Fibroblast of peridontal ligament (primary cell): ENCODE results near the gene POLR2M.

Experiments used
- DNase-seq: peaks from one replicate; pipeline ENCODE4 v3.0.0-alpha.2; 2010; ENCODE audit errors: extremely low read depth

The POLR2M gene

GRCh38 chr15:57692709-57693108, 13.8 kb upstream of the POLR2M start:
- DNase-seq = peak; percentile 50

GRCh38 chr15:57694279-57694678, 12.2 kb upstream of the POLR2M start:
- peak; percentile 77 for DNase-seq

GRCh38 chr15:57696146-57696545, 10.4 kb upstream of the POLR2M start:
- no peak for DNase-seq

GRCh38 chr15:57697588-57697987, 8.9 kb upstream of the POLR2M start:
- DNase-seq = peak; percentile 57

GRCh38 chr15:57698243-57698642, 8.3 kb upstream of the POLR2M start:
- DNase-seq = no peak

GRCh38 chr15:57698991-57699390, 7.5 kb upstream of the POLR2M start:
- DNase-seq = no peak

- no peak for DNase-seq
Measured at GRCh38 chr15:57703387-57703786, 3.1 kb upstream of the POLR2M start.

GRCh38 chr15:57704441-57704840, 2.1 kb upstream of the POLR2M start:
- DNase-seq = no peak

- DNase-seq = no peak
Measured at GRCh38 chr15:57705746-57706404, 639 bp upstream of the POLR2M start.

GRCh38 chr15:57708047-57708446, 1.5 kb downstream of the POLR2M start:
- DNase-seq = peak; percentile 63

GRCh38 chr15:57718309-57718708, 11.8 kb downstream of the POLR2M start:
- DNase-seq = no peak

GRCh38 chr15:57720867-57721266, 14.4 kb downstream of the POLR2M start:
- peak; percentile 72 for DNase-seq

GRCh38 chr15:57726411-57726810, 19.9 kb downstream of the POLR2M start:
- peak; percentile 9 for DNase-seq

- no peak for DNase-seq
Measured at GRCh38 chr15:57727031-57727430, 20.5 kb downstream of the POLR2M start.

GRCh38 chr15:57728436-57728835, 21.9 kb downstream of the POLR2M start:
- DNase-seq = no peak

GRCh38 chr15:57730876-57731275, 24.4 kb downstream of the POLR2M start:
- no peak for DNase-seq

GRCh38 chr15:57731530-57732103, 25.1 kb downstream of the POLR2M start:
- no peak for DNase-seq

- DNase-seq = peak; percentile 60
Measured at GRCh38 chr15:57732526-57733331, 26.2 kb downstream of the POLR2M start.

- DNase-seq = no peak
Measured at GRCh38 chr15:57734860-57735259, 28.3 kb downstream of the POLR2M start.

- no peak for DNase-seq
Measured at GRCh38 chr15:57735431-57735830, 28.9 kb downstream of the POLR2M start.

- DNase-seq = no peak
Measured at GRCh38 chr15:57735891-57736290, 29.4 kb downstream of the POLR2M start.

GRCh38 chr15:57736591-57736990, 30.1 kb downstream of the POLR2M start:
- DNase-seq = no peak

GRCh38 chr15:57738734-57739237, 32.3 kb downstream of the POLR2M start:
- DNase-seq = no peak
